Gastrocnemius medialis (tissue), 4 donors: ENCODE results near the gene ROBO1.

ENCODE experiments used
- CTCF ChIP-seq, 5 experiments: fragments of 450-650 bp in 3 of 5; fragments of 200-600 bp in 2 of 5; sonication (generic) in 2 of 5; IDR thresholded peaks in 4 of 5; conservative IDR thresholded peaks in 1 of 5; 1 replicate in 4 of 5; 2 replicates in 1 of 5; pipeline ENCODE4 v1.5.1; 2016 to 2019; ENCODE audit warnings: antibody characterized with exemption in 5 of 5, mild to moderate bottlenecking in 3 of 5, moderate library complexity in 3 of 5
- POLR2A ChIP-seq, 2 donors: fragments of 450-650 bp; IDR thresholded peaks; one replicate each; pipeline ENCODE4 v1.6.1; 2017; ENCODE audit warnings: antibody characterized with exemption in 2 of 2, mild to moderate bottlenecking in 2 of 2, moderate library complexity in 2 of 2

- TF ChIP-seq CTCF (IDR thresholded peaks at IDR 0.05 in 4 of 5, conservative IDR thresholded peaks at IDR 0.05 in 1 of 5) (no peak), POLR2A (IDR thresholded peaks at IDR 0.05) (no peak)
These were observed 935.0 kb downstream of the ROBO1 start for GRCh38 chr3:78832785-78833204.
